ENCODE measurements around the gene GABRB2. TPM values are rescaled to one million over a fixed set of nuclear protein-coding genes. Genes with fewer than 3 reads are reported as not detected.
"Not testable (repeated sequence)": the region's sequence is repeated elsewhere in the genome, so short reads cannot be mapped to it uniquely, and the experiment has no call there.

GABRB2 gene
- total RNA-seq, 1 donor: not detected

DNA sequence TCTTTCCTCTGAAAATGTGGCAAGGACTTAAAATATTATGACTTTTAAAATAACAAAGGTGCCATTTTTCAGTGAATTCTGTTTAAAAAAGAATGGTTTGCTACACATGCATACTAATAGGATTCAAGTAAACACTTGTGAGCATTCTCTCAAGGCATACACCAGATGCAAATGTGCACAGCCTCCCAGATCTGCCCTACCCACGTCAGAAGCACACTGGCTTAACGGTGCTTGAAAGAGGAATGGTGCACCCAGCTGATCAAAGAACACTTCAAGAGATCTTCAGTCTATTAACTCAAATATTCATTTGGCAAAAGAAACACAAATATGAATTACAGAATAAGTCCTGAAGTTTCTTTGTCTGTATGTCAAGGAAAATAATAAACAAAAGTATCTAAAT is 15.8 kb downstream of the GABRB2 start:
- no peaks in the 10 kb centered on the region for H3K9me3 ChIP-seq (ENCODE audit: low read depth, low read length)
- H3K4me3 ChIP-seq (ENCODE audit: low read length): no peak overlapping the region
- no peaks in the 10 kb centered on the region for H3K27me3 ChIP-seq (ENCODE audit: insufficient read depth, low read length)
- H3K4me1 ChIP-seq (ENCODE audit: insufficient read depth, low read length): no peaks in the 10 kb centered on the region

DNA sequence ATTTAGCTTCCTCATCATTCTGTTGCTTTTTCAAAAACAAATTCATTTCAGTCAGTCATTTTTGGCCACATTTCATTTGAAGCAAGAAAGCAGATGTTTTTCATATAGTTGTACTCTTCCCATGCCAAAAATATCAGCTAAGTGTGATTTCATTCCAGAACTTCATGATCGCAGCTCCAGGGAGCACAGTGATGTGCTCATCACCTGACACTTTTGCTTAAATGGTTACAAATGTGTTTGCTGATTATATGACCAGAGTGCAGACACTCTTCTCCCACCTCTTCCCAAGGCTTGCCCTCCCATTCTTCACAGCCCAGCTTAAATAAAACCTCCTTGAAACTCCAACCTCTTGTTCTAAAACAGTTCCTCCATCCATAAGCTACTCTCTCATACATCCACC is 32.6 kb downstream of the GABRB2 start:
- no peaks in the 10 kb centered on the region for H3K27me3 ChIP-seq (ENCODE audit: insufficient read depth, low read length)

DNA sequence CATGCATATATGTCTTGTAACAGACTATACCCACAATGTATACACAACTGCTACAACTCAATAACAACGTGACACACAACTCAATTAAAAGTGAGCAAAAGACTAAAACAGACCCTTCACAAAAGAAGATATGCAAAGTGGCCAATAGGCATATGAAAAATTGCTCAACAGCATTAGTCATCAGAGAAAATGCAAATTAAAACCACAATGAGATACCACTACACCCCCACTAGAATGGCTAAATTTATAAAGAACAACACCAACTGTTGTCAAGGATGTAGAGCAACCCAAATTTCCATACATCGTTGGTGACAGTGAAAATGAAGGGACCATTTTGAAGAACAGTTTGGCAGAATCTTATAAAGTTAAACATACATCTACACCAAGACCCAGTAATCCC is 38.9 kb downstream of the GABRB2 start:
- no peak overlapping the region for H3K4me3 ChIP-seq (ENCODE audit: low read length)
- no peaks in the 10 kb centered on the region for H3K4me1 ChIP-seq (ENCODE audit: insufficient read depth, low read length)
- H3K9me3 ChIP-seq (ENCODE audit: low read depth, low read length): no peaks in the 10 kb centered on the region
- H3K27me3 ChIP-seq (ENCODE audit: insufficient read depth, low read length): no peaks in the 10 kb centered on the region

More for the DNA sequence above, 32.6 kb downstream of the GABRB2 start:
- Histone ChIP-seq H3K4me1 (ENCODE audit: insufficient read depth, low read length) (no peaks in the 10 kb centered on the region), H3K4me3 (ENCODE audit: low read length) (no peak overlapping the region), H3K9me3 (ENCODE audit: low read depth, low read length) (no peaks in the 10 kb centered on the region)

DNA sequence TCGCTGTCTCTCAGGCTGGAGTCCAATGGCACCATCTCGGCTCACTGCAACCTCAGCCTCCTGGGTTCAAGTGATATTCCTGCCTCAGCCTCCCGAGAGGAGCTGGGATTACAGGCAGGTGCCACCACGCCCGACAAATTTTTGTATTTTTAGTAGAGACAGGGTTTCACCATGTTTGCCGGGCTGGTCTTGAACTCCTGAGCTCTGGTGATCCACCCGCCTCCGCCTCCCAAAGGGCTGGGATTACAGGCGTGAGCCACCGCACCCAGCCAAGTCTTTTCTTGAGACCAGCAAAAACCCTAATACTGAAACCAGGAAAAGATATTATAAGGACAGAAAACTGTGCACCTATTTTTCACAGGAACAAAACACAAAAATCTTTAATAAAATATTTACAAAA is 41.4 kb downstream of the GABRB2 start:
- not testable (repeated sequence) for H3K4me3 ChIP-seq (ENCODE audit: low read length); H3K4me1 ChIP-seq (ENCODE audit: insufficient read depth, low read length); H3K9me3 ChIP-seq (ENCODE audit: low read depth, low read length); H3K27me3 ChIP-seq (ENCODE audit: insufficient read depth, low read length)

GRCh38 chr5:161498531-161498930 is 48.0 kb downstream of the GABRB2 start:
- H3K4me1 ChIP-seq (ENCODE audit: insufficient read depth, low read length): no peaks in the 10 kb centered on the region
- H3K9me3 ChIP-seq (ENCODE audit: low read depth, low read length): peaks cover 9% of the 10 kb centered on the region
- no peaks in the 10 kb centered on the region for H3K27me3 ChIP-seq (ENCODE audit: insufficient read depth, low read length)
- H3K4me3 ChIP-seq (ENCODE audit: low read length): no peak overlapping the region

DNA sequence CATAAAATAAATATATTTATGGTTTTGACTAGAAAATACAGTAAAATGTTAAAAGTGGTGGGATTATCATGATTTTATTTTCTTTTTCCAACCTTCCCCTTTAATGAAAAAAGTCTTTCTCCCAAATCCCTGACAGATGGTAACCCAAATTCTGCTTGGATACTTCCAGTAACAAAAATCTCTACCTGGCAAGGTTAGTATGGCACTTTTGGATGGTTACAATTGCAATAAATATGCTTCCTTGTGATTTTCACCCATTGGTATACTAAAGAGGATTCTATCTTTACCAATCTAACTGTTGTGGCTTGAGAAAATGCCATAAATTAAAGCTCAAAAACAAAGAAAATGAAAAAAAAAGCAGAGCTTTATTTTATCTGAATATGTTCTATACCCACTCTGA is 62.8 kb downstream of the GABRB2 start:
- H3K4me3 ChIP-seq (ENCODE audit: low read length): no peak overlapping the region
- no peaks in the 10 kb centered on the region for H3K9me3 ChIP-seq (ENCODE audit: low read depth, low read length)
- H3K27me3 ChIP-seq (ENCODE audit: insufficient read depth, low read length): no peaks in the 10 kb centered on the region
- H3K4me1 ChIP-seq (ENCODE audit: insufficient read depth, low read length): no peaks in the 10 kb centered on the region

DNA sequence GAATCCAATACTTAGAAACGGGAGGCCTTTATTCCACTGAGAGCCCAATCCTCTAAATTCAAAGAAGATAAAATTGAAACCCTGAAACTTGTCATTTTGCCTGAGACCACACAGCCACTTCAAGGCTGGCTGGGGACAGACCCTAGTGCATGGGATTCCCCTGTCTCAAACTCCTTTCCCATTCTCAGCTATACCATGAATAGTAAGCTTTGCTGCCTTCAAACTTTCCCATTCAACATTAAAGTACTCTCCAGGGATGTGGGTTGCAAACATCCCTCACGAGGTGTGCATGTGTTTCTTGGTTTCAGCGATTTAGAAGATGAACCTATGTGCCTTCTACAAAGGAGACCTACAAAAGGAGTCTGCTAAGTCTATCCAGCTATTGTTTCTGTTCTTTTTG is 64.6 kb downstream of the GABRB2 start:
- Histone ChIP-seq H3K9me3 (ENCODE audit: low read depth, low read length) (no peaks in the 10 kb centered on the region), H3K4me1 (ENCODE audit: insufficient read depth, low read length) (no peaks in the 10 kb centered on the region), H3K27me3 (ENCODE audit: insufficient read depth, low read length) (no peaks in the 10 kb centered on the region), H3K4me3 (ENCODE audit: low read length) (no peak overlapping the region)

DNA sequence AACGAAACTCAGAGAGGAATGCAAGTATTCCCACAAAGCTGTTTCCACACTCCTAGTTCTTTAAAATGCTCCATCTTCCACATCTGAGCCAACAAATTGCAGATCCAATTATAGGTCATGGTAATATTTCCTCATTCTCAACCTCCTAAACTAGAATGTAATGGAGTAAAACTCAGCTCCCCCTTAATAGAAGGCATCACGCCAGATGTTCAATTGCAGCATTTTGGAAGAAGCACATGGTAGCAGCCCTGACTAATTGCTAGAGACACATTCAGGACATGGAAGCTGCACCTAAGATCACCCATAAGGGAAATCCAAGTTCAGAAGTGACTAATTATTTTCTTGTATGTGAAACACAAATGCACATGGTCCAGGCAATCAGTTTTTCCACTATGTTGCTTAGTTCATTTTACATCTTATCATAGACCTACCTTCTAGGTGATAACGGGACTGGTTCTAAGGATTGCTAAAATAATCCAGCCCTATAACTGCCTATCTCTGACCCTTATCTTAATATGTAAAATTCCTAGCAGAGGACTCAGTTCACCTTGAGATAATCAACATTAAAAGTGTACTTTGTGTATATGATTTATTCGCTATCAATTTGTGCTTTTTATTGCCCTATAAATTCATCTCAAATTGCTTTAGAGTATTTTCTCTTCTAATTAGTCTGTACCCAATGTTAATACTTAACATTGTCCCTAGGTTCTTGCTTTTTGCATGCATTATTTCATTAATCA is 75.1 kb downstream of the GABRB2 start:
- H3K4me3 ChIP-seq (ENCODE audit: low read length): no peak overlapping the region
- no peaks in the 10 kb centered on the region for H3K4me1 ChIP-seq (ENCODE audit: insufficient read depth, low read length)
- H3K9me3 ChIP-seq (ENCODE audit: low read depth, low read length): no peaks in the 10 kb centered on the region
- no peaks in the 10 kb centered on the region for H3K27me3 ChIP-seq (ENCODE audit: insufficient read depth, low read length)

DNA sequence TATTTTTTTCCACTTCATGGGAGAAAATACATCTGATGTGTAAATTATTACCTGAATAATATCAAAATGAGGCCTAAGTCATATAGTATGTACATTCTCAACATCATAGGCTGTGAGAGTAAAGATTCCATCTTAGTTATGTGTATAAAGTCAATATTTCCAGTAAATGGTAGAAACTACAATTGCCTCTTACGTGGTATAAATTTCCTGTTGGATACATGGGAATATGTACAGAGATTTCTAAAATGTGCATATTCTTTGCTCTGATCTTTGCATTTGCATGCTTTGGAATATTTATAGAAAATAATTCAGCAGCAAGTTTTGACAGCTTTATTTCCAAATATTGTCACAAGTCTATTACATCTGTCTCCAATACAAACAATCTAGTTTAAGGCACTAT is 78.8 kb downstream of the GABRB2 start:
- H3K4me1 ChIP-seq (ENCODE audit: insufficient read depth, low read length): no peaks in the 10 kb centered on the region
- H3K4me3 ChIP-seq (ENCODE audit: low read length): no peak overlapping the region
- H3K9me3 ChIP-seq (ENCODE audit: low read depth, low read length): no peaks in the 10 kb centered on the region
- no peaks in the 10 kb centered on the region for H3K27me3 ChIP-seq (ENCODE audit: insufficient read depth, low read length)

DNA sequence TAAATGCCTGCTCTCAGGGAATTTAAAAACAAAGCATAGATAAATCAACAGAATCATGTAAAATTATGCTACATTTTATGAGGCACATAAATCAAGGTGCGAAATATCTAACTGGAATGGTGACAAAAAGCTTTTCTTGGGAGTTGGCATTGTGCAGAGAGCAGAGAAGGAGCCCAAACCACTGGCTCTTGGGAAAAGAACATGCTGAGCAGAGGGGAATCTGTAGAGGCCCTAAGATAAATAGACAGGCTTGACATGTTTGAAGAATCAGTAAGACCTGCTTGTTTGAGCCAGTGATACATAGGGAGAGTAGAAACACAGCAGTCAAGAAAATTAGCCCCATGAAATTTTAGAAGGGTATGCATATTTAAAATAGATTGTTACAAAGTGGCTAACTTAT is 85.8 kb downstream of the GABRB2 start:
- Histone ChIP-seq H3K27me3 (ENCODE audit: insufficient read depth, low read length) (no peaks in the 10 kb centered on the region), H3K4me3 (ENCODE audit: low read length) (no peak overlapping the region), H3K4me1 (ENCODE audit: insufficient read depth, low read length) (no peaks in the 10 kb centered on the region), H3K9me3 (ENCODE audit: low read depth, low read length) (no peaks in the 10 kb centered on the region)

GRCh38 chr5:161446655-161447054 is 99.9 kb downstream of the GABRB2 start:
- no peaks in the 10 kb centered on the region for H3K9me3 ChIP-seq (ENCODE audit: low read depth, low read length)
- no peak overlapping the region for H3K4me3 ChIP-seq (ENCODE audit: low read length)
- no peaks in the 10 kb centered on the region for H3K27me3 ChIP-seq (ENCODE audit: insufficient read depth, low read length)
- H3K4me1 ChIP-seq (ENCODE audit: insufficient read depth, low read length): no peaks in the 10 kb centered on the region

GRCh38 chr5:161442471-161442870 is 104.1 kb downstream of the GABRB2 start:
- Histone ChIP-seq H3K4me1 (ENCODE audit: insufficient read depth, low read length) (no peaks in the 10 kb centered on the region), H3K4me3 (ENCODE audit: low read length) (no peak overlapping the region), H3K9me3 (ENCODE audit: low read depth, low read length) (no peaks in the 10 kb centered on the region), H3K27me3 (ENCODE audit: insufficient read depth, low read length) (no peaks in the 10 kb centered on the region)

DNA sequence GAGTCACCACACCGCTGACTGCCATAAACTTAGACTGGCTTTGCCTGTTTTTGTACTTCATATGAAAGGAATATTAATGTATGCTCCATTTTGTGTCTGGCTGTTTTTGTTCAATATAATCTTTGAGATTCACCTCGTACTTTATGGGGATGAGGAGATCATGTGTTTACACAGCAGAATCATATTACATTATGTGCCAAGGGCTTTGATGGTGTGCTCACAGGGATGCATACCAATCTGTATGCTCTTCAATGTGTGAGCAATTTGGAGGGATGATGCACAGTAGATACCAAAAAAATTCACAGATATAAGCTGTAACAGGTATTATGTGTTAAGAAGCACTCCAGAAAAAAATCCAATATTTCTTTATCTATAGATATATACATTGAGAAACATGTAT is 113.7 kb downstream of the GABRB2 start:
- Histone ChIP-seq H3K27me3 (ENCODE audit: insufficient read depth, low read length) (no peaks in the 10 kb centered on the region), H3K4me3 (ENCODE audit: low read length) (no peak overlapping the region), H3K9me3 (ENCODE audit: low read depth, low read length) (no peaks in the 10 kb centered on the region), H3K4me1 (ENCODE audit: insufficient read depth, low read length) (no peaks in the 10 kb centered on the region)

DNA sequence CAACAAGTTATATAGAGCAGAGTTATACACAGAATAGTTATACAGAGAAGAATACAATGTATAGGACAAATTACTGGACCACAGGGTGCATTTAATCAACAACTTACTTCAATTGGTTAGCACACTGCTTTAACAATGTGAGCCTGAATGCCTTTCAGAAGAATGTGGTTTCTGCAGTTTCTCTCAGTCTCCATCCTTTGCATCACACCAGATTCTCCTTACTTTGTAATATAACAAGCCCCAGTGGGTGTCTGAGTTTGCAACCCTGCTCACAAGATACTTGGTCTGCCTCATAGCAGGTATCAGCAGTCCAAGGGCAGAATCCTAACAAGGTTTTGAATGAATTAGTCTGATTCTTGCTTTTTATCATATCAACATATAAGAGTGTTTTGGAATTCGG is 114.6 kb downstream of the GABRB2 start:
- Histone ChIP-seq H3K4me1 (ENCODE audit: insufficient read depth, low read length) (no peaks in the 10 kb centered on the region), H3K27me3 (ENCODE audit: insufficient read depth, low read length) (no peaks in the 10 kb centered on the region), H3K4me3 (ENCODE audit: low read length) (no peak overlapping the region), H3K9me3 (ENCODE audit: low read depth, low read length) (no peaks in the 10 kb centered on the region)

DNA sequence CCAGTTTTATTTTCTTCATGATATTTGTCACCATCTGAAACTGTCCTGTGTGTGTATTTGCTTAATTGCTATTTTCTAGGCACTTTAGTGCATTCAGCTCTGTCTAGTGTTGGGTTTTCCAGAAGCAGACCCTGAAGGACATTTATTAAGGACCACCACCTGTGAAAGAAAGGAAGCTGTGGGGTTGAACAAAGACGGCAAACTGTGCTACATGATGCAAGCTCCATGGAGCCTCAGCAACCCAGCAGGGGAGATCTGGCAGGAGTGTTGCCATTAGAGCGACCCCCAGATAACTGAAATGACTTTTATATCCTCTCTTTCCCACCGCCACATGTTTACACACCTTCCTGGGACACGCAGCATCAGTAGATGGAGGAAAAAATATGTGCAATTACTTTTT is 125.5 kb downstream of the GABRB2 start:
- Histone ChIP-seq H3K4me1 (ENCODE audit: insufficient read depth, low read length) (no peaks in the 10 kb centered on the region), H3K27me3 (ENCODE audit: insufficient read depth, low read length) (no peaks in the 10 kb centered on the region), H3K9me3 (ENCODE audit: low read depth, low read length) (no peaks in the 10 kb centered on the region), H3K4me3 (ENCODE audit: low read length) (no peak overlapping the region)

DNA sequence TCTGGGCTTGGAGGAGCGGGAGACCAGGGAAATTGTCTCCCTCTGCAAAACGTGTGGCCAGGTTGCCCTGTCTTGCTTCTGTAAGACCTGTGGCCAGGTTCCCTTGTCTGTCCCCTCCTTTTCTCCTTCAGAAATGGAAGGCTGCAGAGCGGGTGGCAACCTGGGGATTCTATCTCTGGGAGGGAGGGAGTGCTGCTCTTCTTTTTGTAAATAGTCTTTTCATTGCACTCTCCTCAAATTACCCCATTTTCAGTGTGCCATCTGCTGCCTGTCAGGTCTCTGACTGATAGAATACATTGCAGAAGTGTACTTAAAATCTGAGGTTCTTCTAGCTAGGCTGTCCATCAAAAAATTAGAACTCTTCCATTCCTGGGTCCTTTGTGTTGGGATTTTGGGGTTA is 126.0 kb downstream of the GABRB2 start:
- Histone ChIP-seq H3K4me1 (ENCODE audit: insufficient read depth, low read length) (no peaks in the 10 kb centered on the region), H3K9me3 (ENCODE audit: low read depth, low read length) (no peaks in the 10 kb centered on the region), H3K4me3 (ENCODE audit: low read length) (no peak overlapping the region), H3K27me3 (ENCODE audit: insufficient read depth, low read length) (no peaks in the 10 kb centered on the region)

Data from mononuclear cell (primary cell).